ENCODE results near the gene ATP5PO. TPM values are rescaled to one million over a fixed set of nuclear protein-coding genes. Genes with fewer than 3 reads are reported as not detected.
A peak's percentile ranks its signal among the peaks of the same experiment; 100 is the strongest.

The ATP5PO gene
- total and polyA plus RNA-seq, 2 of the 13 experiments (the other 11 are each of a cell fraction or from before 2014, with no cell fraction given): 256 to 297 TPM

GRCh38 chr21:33924079-33924765 lies 8.6 kb upstream of the ATP5PO start:
- Histone ChIP-seq H3K9ac (ENCODE audit: insufficient read depth, low read depth, low read length) (no peak overlapping the region), H4K20me1 (ENCODE audit: insufficient read depth, low read length) (no peaks in the 10 kb centered on the region), H3K27ac (ENCODE audit: extremely low read length, insufficient read depth, low read length) (no peak overlapping the region), H3K9me3 (ENCODE audit: low read length) (no peaks in the 10 kb centered on the region), H3K4me2 (ENCODE audit: low read depth, low read length) (peak overlapping the region; percentile 85), H3K36me3 (replicated peaks in 1 of 2; ENCODE audit: control insufficient read depth in 1 of 2, insufficient read depth in 2 of 2, low read length in 2 of 2) (no peaks in the 10 kb centered on the region), H3K79me2 (ENCODE audit: insufficient read depth, low read length) (no peaks in the 10 kb centered on the region), H3K4me3 (replicated peaks in 1 of 3; ENCODE audit: insufficient read depth in 1 of 3, low read depth in 2 of 3, low read length in 3 of 3) (peak overlapping the region in 2 of 3 experiments; percentile 38 to 44; a peak in 4 of 6 replicates), H3K27me3 (ENCODE audit: control insufficient read depth in 1 of 2, insufficient read depth in 2 of 2, low read length in 2 of 2) (no peaks in the 10 kb centered on the region), H2AFZ (ENCODE audit: low read length) (peak overlapping the region; percentile 82), H3K4me1 (ENCODE audit: insufficient read depth, low read length) (peaks cover 17% of the 10 kb centered on the region)
- DNase-seq (ENCODE audit: low spot score): peak; percentile 70
- peak; percentile 99 for ATAC-seq
- whole genome bisulfite sequencing (ENCODE audit: low lambda C conversion rate): 3% methylated on average over 9 of the region's 13 CpGs
- ChIA-PET POLR2A (interaction anchor here (1.0 to 1.6 kb wide), 3 partner anchors 149 to 424 kb away, joined by 4 to 6 read pairs (median 4); partner anchors contain the start of genes MRPS6 and SLC5A3), CTCF (ENCODE audit: low intra/inter-chr PET ratio, low total read pairs) (interaction anchor here (1.1 to 3.0 kb wide), 5 partner anchors 278 to 437 kb away, joined by 3 to 35 read pairs (median 17); no protein-coding TSS in a partner anchor)
- peak; percentile 82 for FAIRE-seq
- intact Hi-C loops (cut with micrococcal nuclease; ENCODE audit: unreplicated experiment) (loop anchor here (2.0 to 5.0 kb wide), 4 partner anchors 148 to 425 kb away; partner anchors contain the start of genes MRPS6 and SLC5A3), in situ Hi-C loops (cut with HindIII; ENCODE audit: extremely low pct_ligation_motif_present, low pct_unique_long_range_greater_than_20kb) (loop anchor here (5.0 kb wide), 3 partner anchors 148 to 318 kb away; partner anchors contain the start of genes MRPS6 and SLC5A3)
- no TSS peak for BruUV-seq (replicated peaks)
- 0 out of 2 replicates have a peak, but pooled peaks have one; percentile 29 for TF ChIP-seq ARNTL (CRISPR knock-in tag; IDR thresholded peaks at IDR 0.05)
- TF ChIP-seq GATAD1 (CRISPR knock-in tag; IDR thresholded peaks at IDR 0.05): peak; percentile 28; the same call in 1 of the 2 replicates
- no peak for TF ChIP-seq BORCS8-MEF2B (CRISPR knock-in tag; IDR thresholded peaks at IDR 0.05)
- 0 out of 2 replicates have a peak, but pooled peaks have one; percentile 21 for TF ChIP-seq SMAD3 (CRISPR knock-in tag; IDR thresholded peaks at IDR 0.05)
- no peak for TF ChIP-seq ZNF605 (CRISPR knock-in tag; IDR thresholded peaks at IDR 0.05)
- TF ChIP-seq ARID5B (CRISPR knock-in tag; IDR thresholded peaks at IDR 0.05): 0 out of 2 replicates have a peak, but pooled peaks have one; percentile 42
- 0 out of 2 replicates have a peak, but pooled peaks have one; percentile 13 for TF ChIP-seq ERF (CRISPR knock-in tag; IDR thresholded peaks at IDR 0.05)
- TF ChIP-seq SALL1 (CRISPR knock-in tag; IDR thresholded peaks at IDR 0.05): peak; percentile 71
- no peak for TF ChIP-seq ZNF44 (CRISPR knock-in tag; IDR thresholded peaks at IDR 0.05)
- TF ChIP-seq ZNF331 (CRISPR knock-in tag; IDR thresholded peaks at IDR 0.05): peak; percentile 60; the same call in 1 of the 2 replicates
- no peak for TF ChIP-seq ZNF225 (CRISPR knock-in tag; IDR thresholded peaks at IDR 0.05)
- TF ChIP-seq ESRRA (CRISPR knock-in tag; IDR thresholded peaks at IDR 0.05; ENCODE audit: low read depth): 0 out of 2 replicates have a peak, but pooled peaks have one; percentile 63
- TF ChIP-seq ZNF350 (CRISPR knock-in tag; IDR thresholded peaks at IDR 0.05; ENCODE audit: borderline replicate concordance, low read depth): no peak
- TF ChIP-seq MEF2D (CRISPR knock-in tag; IDR thresholded peaks at IDR 0.05): no peak
- TF ChIP-seq ZMYM4 (CRISPR knock-in tag; IDR thresholded peaks at IDR 0.05): peak; percentile 44; the same call in 1 of the 2 replicates
- TF ChIP-seq BHLHE40 (IDR thresholded peaks at IDR 0.05; ENCODE audit: low read length): 0 out of 2 replicates have a peak, but pooled peaks have one; percentile 24
- TF ChIP-seq MTF2 (CRISPR knock-in tag; IDR thresholded peaks at IDR 0.05; ENCODE audit: borderline replicate concordance): 0 out of 2 replicates have a peak, but pooled peaks have one; percentile 47
- TF ChIP-seq, protein P1, sequence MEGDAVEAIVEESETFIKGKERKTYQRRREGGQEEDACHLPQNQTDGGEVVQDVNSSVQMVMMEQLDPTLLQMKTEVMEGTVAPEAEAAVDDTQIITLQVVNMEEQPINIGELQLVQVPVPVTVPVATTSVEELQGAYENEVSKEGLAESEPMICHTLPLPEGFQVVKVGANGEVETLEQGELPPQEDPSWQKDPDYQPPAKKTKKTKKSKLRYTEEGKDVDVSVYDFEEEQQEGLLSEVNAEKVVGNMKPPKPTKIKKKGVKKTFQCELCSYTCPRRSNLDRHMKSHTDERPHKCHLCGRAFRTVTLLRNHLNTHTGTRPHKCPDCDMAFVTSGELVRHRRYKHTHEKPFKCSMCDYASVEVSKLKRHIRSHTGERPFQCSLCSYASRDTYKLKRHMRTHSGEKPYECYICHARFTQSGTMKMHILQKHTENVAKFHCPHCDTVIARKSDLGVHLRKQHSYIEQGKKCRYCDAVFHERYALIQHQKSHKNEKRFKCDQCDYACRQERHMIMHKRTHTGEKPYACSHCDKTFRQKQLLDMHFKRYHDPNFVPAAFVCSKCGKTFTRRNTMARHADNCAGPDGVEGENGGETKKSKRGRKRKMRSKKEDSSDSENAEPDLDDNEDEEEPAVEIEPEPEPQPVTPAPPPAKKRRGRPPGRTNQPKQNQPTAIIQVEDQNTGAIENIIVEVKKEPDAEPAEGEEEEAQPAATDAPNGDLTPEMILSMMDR (CRISPR knock-in tag; IDR thresholded peaks at IDR 0.05): peak; percentile 97
- 0 out of 2 replicates have a peak, but pooled peaks have one; percentile 45 for TF ChIP-seq FOXO1 (CRISPR knock-in tag; IDR thresholded peaks at IDR 0.05)
- peak; percentile 93 for TF ChIP-seq RAD21 (CRISPR knock-in tag; IDR thresholded peaks at IDR 0.05)
